NCI-H1417 treated with DMSO at 0.1 percent for 48 hours (cell line): ENCODE results near the gene IL17C.
"Not testable (repeated sequence)": the region's sequence is repeated elsewhere in the genome, so short reads cannot be mapped to it uniquely, and the experiment has no call there.

Source experiments
- DNase-seq: peaks from one replicate; lab custom pipeline; 2025; lab: John Stamatoyannopoulos, UW

IL17C gene

GRCh38 chr16:88658714-88659113 is 20.3 kb downstream of the IL17C start:
- no peak for DNase-seq

- DNase-seq = no peak
Observed at GRCh38 chr16:88659160-88659559, 20.8 kb downstream of the IL17C start.

GRCh38 chr16:88661468-88661867 is 23.1 kb downstream of the IL17C start:
- no peak for DNase-seq

- no peak for DNase-seq
Observed at GRCh38 chr16:88662222-88662842, 24.0 kb downstream of the IL17C start.

GRCh38 chr16:88662843-88663606 is 24.7 kb downstream of the IL17C start, which contains the start of gene MVD:
MVD (minus strand) TSS chr16:88663091; CDS start chr16:88663080, 11 bp downstream.
- peak; percentile 72 for DNase-seq

- no peak for DNase-seq
Observed at GRCh38 chr16:88665148-88665547, 26.8 kb downstream of the IL17C start.

- no peak for DNase-seq
Observed at GRCh38 chr16:88665570-88665969, 27.2 kb downstream of the IL17C start.

- no peak for DNase-seq
Observed at GRCh38 chr16:88667461-88667860, 29.1 kb downstream of the IL17C start.

- not testable (repeated sequence) for DNase-seq
Observed at GRCh38 chr16:88669493-88669892, 31.1 kb downstream of the IL17C start.

GRCh38 chr16:88669980-88670379 is 31.6 kb downstream of the IL17C start:
- DNase-seq = no peak

- no peak for DNase-seq
Observed at GRCh38 chr16:88671806-88672205, 33.4 kb downstream of the IL17C start.

- DNase-seq = no peak
Observed at GRCh38 chr16:88672776-88673175, 34.4 kb downstream of the IL17C start.

- no peak for DNase-seq
Observed at GRCh38 chr16:88673716-88674379, 35.5 kb downstream of the IL17C start.

GRCh38 chr16:88676502-88677242 is 38.3 kb downstream of the IL17C start:
- DNase-seq = no peak

GRCh38 chr16:88677721-88678120 is 39.3 kb downstream of the IL17C start:
- no peak for DNase-seq

GRCh38 chr16:88678224-88678979 is 40.0 kb downstream of the IL17C start:
- no peak for DNase-seq

- DNase-seq = no peak
Observed at GRCh38 chr16:88680554-88681083, 42.2 kb downstream of the IL17C start.

- DNase-seq = no peak
Observed at GRCh38 chr16:88681084-88681680, 42.8 kb downstream of the IL17C start.

- DNase-seq = no peak
Observed at GRCh38 chr16:88681709-88682451, 43.5 kb downstream of the IL17C start.

- no peak for DNase-seq
Observed at GRCh38 chr16:88684569-88685155, 46.3 kb downstream of the IL17C start.
